Stimulated activated naive CD4-positive, alpha-beta T cell (primary cell): ENCODE results near the gene ATXN7.

Experiments used
- DNase-seq, 6 experiments: peaks; one replicate each; lab custom pipeline; 2025; lab: John Stamatoyannopoulos, UW

The ATXN7 gene

GRCh38 chr3:63864008-63864964, 619 bp downstream of the ATXN7 start:
- peak in 5 of 6 experiments; percentile 11 to 35 (median 34) for DNase-seq

- no peak for DNase-seq
These were observed 1.3 kb downstream of the ATXN7 start for GRCh38 chr3:63864965-63865327.

GRCh38 chr3:63867225-63867624, 3.6 kb downstream of the ATXN7 start:
- DNase-seq = no peak

DNA sequence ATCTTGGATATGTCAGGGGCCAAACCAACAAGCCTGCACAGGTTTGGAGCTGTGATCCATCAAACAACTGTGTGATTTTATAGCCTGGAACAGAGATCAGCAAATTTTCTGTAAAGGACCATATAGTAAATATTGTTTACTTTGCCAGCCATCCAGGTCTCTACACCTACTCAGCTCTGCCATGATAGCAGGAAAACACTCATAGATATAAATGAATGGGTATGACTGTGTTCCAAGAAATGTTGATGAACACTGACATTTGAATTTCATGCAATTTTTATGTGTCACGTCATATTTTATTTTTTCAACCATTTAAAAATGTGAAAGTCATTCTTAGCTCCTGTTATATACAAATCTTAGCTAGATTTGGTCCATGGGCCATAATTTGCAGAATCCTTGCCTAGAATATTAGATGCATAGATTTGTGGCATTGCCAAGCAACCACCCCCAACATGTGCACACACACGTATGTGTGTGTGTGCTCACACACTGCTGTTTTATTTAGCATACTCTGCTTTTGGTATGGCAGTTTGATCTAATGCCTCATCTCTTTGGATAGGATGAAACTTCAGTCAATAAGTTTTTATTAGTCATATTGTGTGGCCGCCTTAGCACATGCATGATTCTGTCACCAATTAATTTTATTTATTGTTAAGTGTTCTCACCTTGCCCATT, 6.4 kb downstream of the ATXN7 start:
- no peak for DNase-seq

- DNase-seq = no peak
These were observed 6.9 kb downstream of the ATXN7 start for GRCh38 chr3:63870615-63871005.

- DNase-seq = no peak
These were observed 8.7 kb downstream of the ATXN7 start for GRCh38 chr3:63872135-63872924.

GRCh38 chr3:63874769-63875168, 11.1 kb downstream of the ATXN7 start:
- DNase-seq = no peak

- DNase-seq = no peak
These were observed 11.8 kb downstream of the ATXN7 start for GRCh38 chr3:63875510-63875909.

DNA sequence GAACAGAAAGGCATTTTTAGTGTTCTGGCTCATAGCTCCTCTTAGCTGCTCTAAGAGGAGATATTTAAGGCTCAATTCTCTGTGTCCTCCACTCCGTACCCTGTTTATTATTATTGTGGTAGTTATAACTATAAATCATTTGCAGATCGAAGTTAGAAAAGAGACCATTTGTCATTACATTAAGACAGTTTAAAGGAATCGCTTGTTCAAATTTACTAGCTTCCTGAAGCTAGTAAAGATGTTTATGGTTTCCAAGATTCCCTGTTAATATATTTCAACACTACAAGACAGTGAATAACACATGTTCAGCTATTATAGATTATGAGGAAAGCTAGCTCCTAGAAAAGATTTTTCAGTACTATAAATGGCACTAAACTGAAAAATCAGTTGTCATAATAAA, 12.6 kb downstream of the ATXN7 start:
- DNase-seq = no peak

DNA sequence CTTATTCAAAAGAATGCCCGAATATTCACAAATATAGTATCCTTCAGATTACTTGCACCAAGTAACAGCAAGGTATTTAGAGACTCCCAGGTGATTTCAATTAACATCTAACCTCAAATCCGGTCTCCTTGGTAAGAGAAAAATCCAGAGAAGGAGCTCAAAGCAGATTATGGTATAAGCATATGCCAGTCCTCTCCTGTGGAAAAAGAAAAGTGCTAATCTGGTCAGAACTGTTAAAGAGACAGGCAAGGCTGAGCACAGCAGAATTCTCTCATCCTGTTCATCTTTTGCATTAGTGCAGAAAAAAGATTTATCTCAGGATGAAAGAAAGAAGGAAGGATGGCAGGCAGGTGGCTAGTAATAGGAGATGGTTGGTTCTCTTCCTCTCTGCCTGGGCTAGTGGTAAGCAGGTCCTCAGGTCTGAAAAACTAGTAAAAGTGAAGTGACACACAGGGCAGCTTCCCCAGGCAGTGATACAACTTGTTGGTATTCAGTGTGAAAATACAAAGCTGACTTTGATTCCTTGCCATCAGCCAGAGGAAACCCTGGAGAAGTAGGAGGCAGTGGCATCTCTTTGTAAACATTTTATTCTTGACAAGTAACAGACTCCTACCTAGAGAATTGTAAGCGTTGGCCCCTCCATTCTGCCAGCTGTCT, 14.2 kb downstream of the ATXN7 start:
- DNase-seq = no peak

GRCh38 chr3:63878394-63879060, 14.9 kb downstream of the ATXN7 start:
- no peak for DNase-seq

DNA sequence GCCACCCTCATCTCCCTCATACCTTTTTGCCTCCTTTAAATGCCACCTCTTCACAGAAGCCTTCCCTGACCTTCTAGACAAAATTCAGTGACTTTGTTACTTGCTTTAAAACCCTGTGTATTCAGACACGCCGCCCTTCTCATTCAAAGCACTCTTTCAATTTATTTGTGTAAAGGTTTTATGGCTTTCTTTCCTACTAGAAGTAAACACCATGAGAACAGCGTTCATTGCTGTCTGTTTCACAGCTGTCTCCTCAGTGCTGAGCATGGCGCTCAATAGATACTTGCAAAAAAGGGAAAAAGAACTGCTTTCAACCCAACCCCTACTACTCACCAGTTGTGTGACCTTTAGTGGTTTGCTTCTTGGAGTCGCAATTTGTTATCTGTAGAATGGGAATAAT, 17.0 kb downstream of the ATXN7 start:
- DNase-seq = no peak

- DNase-seq = no peak
These were observed 23.2 kb downstream of the ATXN7 start for GRCh38 chr3:63886858-63887257.

DNA sequence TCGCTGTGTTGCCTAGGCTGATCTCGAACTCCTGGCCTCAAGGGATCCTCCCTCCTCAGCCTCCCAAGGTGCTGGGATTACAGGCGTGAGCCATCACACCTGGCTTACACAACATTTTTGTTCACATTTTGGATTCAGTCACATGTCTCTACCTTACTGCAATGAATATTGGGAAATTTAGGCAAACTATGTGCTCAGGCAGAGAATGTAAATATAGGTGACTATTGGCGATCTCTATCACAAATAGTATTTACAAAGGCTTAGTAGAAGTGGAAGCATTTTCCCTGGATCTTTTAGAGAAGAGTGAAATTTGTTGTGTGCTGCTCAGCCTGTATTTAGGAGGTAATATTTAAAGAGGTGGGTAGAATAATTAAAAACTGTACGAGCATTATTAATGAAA, 27.9 kb downstream of the ATXN7 start:
- DNase-seq = no peak

DNA sequence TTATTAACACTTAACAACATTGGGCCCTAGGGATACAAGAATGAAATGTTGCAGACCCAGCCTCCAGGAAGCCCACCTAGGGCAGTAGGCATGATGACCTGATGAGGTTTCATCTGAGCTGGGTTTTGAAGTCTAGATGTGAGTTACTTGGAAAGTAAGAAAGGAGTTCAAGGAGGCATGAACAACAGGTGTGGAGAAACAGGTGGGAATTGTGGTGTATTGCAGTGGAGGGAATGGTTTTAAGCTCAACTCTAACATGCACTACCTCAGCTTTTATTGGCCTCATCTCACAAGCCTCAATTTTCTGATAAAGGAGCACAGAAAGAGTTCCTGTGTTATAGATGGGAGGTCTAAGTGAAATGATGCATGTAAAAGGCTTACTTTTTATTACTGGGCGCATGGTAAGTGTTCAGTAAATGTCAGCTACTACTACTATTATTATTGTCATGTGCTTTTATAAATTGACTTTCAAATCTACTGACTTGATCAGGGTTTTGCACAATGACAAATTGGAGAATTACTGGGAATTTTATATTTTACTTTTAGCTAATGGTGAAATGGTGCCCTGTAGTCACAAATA, 29.2 kb downstream of the ATXN7 start:
- no peak for DNase-seq

- no peak for DNase-seq
These were observed 31.9 kb downstream of the ATXN7 start for GRCh38 chr3:63895422-63896189.

DNA sequence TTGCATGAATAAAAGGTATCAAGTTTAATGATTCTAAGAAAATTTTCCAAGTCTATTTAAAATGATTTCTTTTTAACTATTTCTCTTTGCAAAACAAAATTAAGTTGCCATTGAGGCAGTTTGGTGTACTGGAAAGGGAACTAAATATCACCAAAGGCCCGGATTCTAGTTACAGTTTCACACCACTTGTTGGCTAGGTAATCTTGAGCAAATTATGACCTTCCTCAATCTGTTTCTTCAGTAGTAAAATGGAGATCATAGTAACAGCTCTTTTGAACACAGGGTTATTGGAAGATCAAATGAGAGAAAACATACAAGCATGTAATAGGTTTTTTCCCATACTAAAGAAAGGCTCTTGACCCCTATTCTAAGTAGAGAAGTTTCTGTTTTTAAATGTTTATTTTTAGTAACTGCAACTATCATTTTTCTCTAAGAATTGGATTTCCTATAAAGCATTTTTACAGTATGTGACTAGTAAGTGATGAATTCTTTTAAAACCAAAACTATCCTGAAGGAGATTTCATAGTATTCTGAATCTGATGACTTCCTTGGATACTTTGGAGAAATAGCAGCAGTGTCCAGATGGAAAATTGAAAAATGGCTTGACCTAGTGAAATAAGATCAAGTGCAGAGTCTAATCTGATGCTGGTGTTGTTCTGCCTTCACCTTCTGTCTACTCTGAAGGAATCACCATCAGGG, 32.8 kb downstream of the ATXN7 start:
- DNase-seq = no peak

GRCh38 chr3:63900010-63900409, 36.3 kb downstream of the ATXN7 start:
- DNase-seq = no peak

GRCh38 chr3:63900459-63900858, 36.8 kb downstream of the ATXN7 start:
- no peak for DNase-seq
